SIG-M5 (cell line): ENCODE results near the gene SHROOM3.

Experiments
- DNase-seq: peaks from one replicate; lab custom pipeline; 2025; lab: John Stamatoyannopoulos, UW

The SHROOM3 gene

DNA sequence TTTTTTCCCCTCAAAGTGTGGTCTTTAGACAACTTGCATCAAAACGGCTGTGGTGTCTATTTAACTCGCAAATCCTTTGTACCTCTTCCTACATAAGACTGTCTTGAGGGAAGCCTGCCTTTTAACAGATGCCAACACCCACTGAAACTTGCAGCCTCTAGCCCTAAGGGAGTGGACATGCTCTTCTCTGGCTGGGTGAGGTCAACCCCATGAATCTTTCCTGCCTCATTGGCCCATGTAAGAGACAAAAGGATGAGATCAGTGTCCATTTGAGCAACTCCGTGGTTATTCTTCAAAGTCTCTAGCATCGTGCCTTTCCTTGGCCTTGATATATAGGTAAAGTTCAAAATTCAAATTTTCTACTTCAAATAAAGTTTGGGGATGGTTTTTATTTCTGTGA lies 134.7 kb downstream of the SHROOM3 start:
- DNase-seq, result no peak

DNA sequence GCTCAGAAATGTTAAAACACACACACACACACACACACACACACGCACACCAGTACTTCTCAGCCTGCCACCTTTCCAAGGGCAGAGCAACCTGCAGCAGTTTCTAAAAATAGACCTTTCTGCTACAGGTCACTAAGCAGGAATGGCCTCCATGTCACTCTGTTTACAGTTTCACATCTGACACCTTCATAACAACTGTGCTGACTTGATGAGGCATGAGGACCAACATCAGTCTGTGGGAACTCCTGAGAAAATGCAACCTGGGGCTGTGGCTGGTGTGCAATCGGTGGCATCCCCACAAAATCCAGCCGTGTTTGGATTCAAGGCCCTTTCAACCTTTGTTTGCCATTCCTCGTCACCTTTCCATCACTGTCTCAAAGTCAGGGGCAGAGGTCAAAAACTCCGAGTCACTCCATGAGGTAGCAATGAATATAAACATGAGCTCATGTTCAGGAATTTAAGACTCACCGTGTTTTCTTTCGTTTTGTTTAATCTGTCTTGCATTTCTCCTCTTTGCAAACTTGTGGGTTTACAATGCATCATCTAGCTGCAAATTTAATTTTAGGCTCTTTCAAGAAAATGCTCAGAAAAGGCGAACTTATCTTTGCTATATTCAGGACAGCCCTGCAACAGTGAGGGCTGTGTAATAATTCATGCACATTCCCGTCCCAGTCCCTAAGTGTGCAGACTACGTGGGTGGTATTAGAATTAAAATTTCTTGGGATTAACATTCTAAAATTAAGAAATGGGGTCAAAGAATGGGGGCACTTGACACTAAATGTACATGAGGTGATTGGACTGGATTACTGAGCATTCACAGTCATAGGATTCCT lies 135.3 kb downstream of the SHROOM3 start:
- DNase-seq, result no peak

DNA sequence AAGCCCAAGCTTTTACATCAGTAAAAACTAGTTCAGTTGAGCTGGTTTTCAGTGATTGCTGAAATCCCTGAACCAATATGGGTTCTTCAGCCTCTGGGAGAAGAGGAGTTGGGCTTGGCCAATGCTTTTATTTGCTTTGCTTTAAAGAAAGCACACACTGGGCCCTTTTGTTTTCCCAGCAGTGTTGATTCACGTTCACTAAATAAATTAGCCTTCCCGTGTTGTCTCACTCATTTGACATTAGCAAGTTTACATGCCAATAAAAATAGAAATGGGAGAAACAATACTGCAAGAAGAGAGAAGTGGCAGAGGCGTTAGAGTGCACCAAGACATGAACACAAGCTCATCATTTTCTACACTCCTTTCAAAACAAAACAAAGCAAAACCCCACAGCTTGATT lies 136.2 kb downstream of the SHROOM3 start:
- DNase-seq, result no peak

DNA sequence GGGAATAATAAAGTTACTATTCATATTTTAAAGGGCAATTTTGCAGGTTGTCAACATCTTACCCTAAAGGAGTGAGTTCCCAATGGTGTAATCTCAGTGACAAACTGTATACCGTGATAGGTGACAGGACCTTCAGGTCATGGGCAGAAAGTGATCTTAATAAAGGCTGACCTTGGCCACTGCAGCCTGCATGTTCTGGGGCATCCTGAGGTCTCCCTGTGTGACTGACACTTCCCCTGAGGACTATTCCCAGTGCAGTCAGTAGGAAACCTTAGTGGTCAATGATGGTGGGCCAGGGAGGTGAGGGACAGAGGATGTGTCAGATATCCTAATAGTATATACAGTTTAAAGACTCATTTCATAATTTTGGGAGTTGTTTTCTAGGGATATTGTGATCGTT lies 137.2 kb downstream of the SHROOM3 start:
- no peak for DNase-seq

- no peak for DNase-seq
Observed at GRCh38 chr4:76576824-76577223, 141.8 kb downstream of the SHROOM3 start.

- no peak for DNase-seq
Observed at GRCh38 chr4:76578002-76578560, 143.1 kb downstream of the SHROOM3 start.

DNA sequence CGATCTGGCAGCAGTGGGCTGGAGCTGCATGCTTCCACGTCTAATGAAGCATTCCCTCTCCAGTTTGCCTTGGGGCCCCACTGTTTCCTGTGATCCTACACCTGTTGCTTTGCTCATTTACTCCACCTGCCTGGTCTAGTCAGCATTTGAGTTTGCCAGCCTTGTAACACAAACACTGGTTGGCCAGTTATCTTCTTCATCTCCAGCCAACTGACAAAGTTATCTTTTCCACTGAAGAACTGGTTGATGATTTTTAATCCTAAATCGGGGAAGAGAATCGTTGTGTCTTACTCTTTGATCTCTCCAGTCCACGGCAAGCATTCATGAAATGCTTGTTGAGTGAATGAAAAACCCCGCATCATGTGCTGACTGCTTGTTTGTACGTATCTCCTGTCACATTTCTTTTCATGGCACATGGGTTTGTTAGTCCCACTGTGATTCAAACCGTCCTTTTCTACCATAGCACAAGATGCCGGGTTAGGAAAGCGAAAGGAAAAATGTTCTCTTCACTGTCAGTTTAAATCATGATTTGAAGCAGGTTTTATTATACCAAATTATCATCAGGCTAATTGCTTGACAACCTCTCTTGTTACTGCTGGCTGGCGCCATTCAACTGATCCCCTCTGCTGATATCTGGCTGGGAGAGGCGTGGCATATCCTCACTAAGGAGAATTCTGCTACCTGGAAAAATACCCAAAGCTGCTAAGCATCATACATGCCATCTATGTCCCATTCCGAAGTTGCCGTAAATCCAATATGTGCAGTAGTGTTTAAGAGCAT lies 144.8 kb downstream of the SHROOM3 start:
- no peak for DNase-seq

- no peak for DNase-seq
Observed at GRCh38 chr4:76581077-76581962, 146.3 kb downstream of the SHROOM3 start.

GRCh38 chr4:76582074-76582816 lies 147.2 kb downstream of the SHROOM3 start:
- DNase-seq, result no peak

GRCh38 chr4:76582817-76583087 lies 147.7 kb downstream of the SHROOM3 start:
- no peak for DNase-seq

DNA sequence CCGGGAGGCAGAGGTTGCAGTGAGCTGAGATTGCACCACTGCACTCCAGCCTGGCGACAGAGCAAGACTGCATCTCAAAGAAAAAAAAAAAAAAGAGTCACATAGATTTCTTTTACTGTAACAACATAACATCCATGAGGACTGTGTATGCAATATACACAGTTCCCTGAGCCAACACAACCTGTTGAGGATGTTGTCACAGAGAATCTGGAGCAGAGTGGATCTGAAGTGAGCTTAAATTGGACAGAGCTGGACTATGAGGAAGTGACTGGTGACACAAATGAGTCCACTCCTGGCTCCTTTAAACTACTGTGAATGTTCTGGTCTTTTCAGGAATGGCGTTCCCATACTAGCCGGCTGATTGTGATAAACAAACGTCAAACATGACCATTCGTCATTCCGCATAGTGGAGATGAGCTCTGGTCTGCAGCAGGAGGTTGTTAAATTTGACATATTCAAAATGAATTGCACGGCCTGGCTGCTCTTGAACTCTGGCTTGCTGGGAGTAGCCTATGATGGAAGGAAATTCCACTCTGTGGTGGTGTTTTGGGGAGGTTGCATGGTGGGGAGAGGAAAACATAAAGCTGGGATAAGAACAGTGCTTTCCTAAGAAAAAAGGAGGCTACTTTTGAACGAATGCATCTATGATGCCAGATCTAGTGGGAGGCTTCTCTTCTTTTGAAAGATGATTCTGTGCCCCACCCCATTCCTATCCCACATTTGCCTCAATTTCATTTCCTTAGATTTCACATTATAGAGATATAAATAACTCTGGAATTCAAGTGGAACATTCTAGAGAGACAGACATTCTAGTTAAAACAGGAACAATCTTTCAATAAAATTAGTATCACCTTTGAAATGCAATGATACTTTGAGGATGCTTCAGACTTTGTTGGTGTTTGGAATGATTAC lies 149.5 kb downstream of the SHROOM3 start:
- no peak for DNase-seq

GRCh38 chr4:76585272-76585671 lies 150.2 kb downstream of the SHROOM3 start:
- no peak for DNase-seq

GRCh38 chr4:76585897-76586360 lies 150.9 kb downstream of the SHROOM3 start:
- DNase-seq, result no peak

DNA sequence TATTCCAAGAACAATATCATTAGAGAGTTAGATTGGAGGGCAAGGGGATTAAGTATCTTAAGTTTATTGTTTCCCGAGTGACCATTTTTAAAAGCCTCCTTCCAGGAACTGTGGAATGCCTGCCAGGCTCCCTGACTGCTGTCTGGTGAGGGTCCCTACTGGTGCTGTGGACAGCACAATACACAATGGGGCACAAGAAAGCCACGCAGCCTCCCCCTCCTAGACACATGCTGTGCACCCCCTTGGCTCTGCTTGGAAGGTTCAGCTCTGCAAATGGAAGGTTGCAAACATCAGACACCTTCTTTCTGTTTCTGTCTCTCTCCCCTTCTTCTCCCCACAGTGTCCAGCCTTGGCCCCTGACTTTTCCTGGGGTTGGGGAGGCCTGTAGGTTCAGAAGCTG lies 153.2 kb downstream of the SHROOM3 start:
- DNase-seq, result no peak

GRCh38 chr4:76589402-76589801 lies 154.4 kb downstream of the SHROOM3 start:
- no peak for DNase-seq

DNA sequence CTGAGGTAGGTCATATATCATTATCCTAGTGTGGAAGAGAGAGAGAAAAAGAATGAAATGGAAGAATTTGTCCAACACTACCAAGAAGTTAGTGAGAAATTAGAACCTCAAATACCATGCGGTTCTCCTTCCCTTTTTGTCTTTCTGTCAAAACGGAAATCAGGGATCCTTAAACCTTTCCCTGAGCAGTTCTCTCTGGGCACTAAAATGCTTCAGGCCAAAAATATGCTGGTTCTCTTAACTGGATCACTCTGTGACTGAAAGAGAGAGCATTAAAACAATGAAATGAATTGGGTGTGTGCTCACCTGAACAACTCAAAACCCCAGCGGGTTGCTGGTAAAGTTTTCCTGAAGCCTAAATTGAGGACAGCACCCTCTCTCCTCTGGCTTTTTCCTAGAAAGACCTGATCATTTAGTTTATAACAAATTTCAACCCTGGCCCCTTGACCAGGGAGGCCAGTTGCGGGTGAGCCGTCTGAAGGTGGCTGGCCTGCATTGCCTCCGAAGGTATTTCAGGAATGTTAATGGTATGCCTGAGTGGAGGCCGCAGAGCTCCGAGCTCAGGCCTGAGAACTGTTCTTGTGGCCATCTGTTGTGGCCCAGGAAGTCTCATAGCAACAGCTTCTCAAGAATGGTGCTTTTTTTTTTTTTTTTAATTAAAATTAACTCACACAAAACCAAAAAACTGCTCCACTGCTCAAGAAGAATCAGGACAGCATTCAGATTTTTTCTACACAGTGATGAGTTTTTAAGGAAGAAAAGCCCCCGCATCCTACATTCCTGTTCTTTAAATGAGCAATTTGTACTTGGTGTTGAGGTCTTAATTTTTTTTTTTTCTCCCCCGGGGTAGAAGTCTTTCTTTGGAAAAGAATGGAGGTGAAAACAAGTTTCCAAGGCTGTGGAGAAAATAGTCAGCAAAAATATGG lies 155.1 kb downstream of the SHROOM3 start:
- no peak for DNase-seq

DNA sequence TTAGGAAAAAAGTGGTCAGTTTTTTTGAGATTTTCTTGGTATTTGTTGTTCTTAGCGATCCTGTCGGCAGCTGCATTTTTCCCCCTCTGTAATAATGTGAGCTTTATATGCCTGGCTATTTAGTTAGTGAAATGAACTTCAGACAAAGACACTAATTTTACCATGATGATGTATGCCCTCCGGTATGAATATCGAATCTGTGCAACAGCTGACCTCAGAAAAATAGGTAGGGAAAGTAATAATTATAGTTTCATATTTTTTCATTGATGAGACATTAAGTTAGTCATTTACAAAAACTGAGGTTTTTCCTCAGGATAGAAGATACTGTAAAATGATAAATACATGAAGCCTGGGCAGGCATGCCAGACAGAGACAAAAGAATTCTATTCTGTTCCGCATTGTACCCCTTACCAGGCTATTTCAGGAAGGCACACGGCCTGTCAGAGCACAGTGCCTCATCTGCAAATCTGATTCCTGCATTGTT lies 155.8 kb downstream of the SHROOM3 start:
- DNase-seq, result no peak

GRCh38 chr4:76591992-76592391 lies 157.0 kb downstream of the SHROOM3 start:
- DNase-seq, result no peak

GRCh38 chr4:76592460-76592859 lies 157.4 kb downstream of the SHROOM3 start:
- no peak for DNase-seq
